Muscle of back (tissue), 11 donors: ENCODE results near the gene NUPR1. TPM values are rescaled to one million over a fixed set of nuclear protein-coding genes. Genes with fewer than 3 reads are reported as not detected.
"Not testable (repeated sequence)": the region's sequence is repeated elsewhere in the genome, so short reads cannot be mapped to it uniquely, and the experiment has no call there.

Experiments used
- DNase-seq, 3 donors: peaks; one replicate each; pipeline versions ENCODE4 v3.0.0 to v3.0.0-alpha.2; 2013
- polyA plus RNA-seq, 10 donors: library from polyadenylated mRNA; unstranded; fragments of 120-200 nt; gene quantifications; one replicate each; pipeline ENCODE4 v1.2.1, GENCODE V29; 2013; ENCODE audit not compliant: insufficient read length in 10 of 10

The NUPR1 gene
- polyA plus RNA-seq, 10 donors = 26.4 to 55.6 (median 35.4) TPM

GRCh38 chr16:28558456-28558855, 19.7 kb upstream of the NUPR1 start:
- no peak for DNase-seq

- DNase-seq = no peak
Observed at GRCh38 chr16:28556914-28557320, 18.1 kb upstream of the NUPR1 start.

GRCh38 chr16:28555561-28555960, 16.8 kb upstream of the NUPR1 start:
- no peak for DNase-seq

GRCh38 chr16:28554634-28555423, 16.1 kb upstream of the NUPR1 start:
- no peak for DNase-seq

- peak; percentile 89 to 99 (median 93) for DNase-seq
Observed at GRCh38 chr16:28553776-28554633, 15.2 kb upstream of the NUPR1 start, which contains the start of gene SGF29. Gene SGF29, plus strand, starts transcription at chr16:28553920. Its CDS starts 27,150 bp downstream, at chr16:28581070.

GRCh38 chr16:28549301-28549899, 10.6 kb upstream of the NUPR1 start:
- DNase-seq = peak in 1 of 3 donors; percentile 51

GRCh38 chr16:28548306-28548802, 9.6 kb upstream of the NUPR1 start:
- DNase-seq = no peak

GRCh38 chr16:28546626-28547025, 7.9 kb upstream of the NUPR1 start:
- DNase-seq = no peak

GRCh38 chr16:28545964-28546363, 7.2 kb upstream of the NUPR1 start:
- not testable (repeated sequence) for DNase-seq

GRCh38 chr16:28544998-28545397, 6.2 kb upstream of the NUPR1 start:
- DNase-seq = no peak

- DNase-seq = peak in 1 of 3 donors; percentile 43
Observed at GRCh38 chr16:28543072-28543471, 4.3 kb upstream of the NUPR1 start.

- DNase-seq = no peak
Observed at GRCh38 chr16:28542646-28543045, 3.9 kb upstream of the NUPR1 start.

- no peak for DNase-seq
Observed at GRCh38 chr16:28540346-28540745, 1.6 kb upstream of the NUPR1 start.

GRCh38 chr16:28537964-28538732, 626 bp downstream of the NUPR1 start:
- no peak for DNase-seq

- DNase-seq = no peak
Observed at GRCh38 chr16:28537076-28537475, 1.7 kb downstream of the NUPR1 start.

GRCh38 chr16:28534542-28535373, 4.0 kb downstream of the NUPR1 start:
- DNase-seq = no peak

- no peak for DNase-seq
Observed at GRCh38 chr16:28532940-28533647, 5.7 kb downstream of the NUPR1 start.

GRCh38 chr16:28531777-28532744, 6.7 kb downstream of the NUPR1 start:
- peak in 2 of 3 donors; percentile 53 to 69 for DNase-seq
